GM23338 (cell line): ENCODE results near the gene CAPN15. TPM values are rescaled to one million over a fixed set of nuclear protein-coding genes. Genes with fewer than 3 reads are reported as not detected.

Experiments used
- ATAC-seq: fragments of 200-7000 bp; cut with Tn5 transposase; 3 replicates; pipeline ENCODE4 v1.9.1; 2020
- DNase-seq: peaks from one replicate; pipeline ENCODE4 v3.0.0-alpha.2; 2015; ENCODE audit warnings: low spot score
- H2AFZ ChIP-seq: fragments of 200-600 bp; sonication (generic); 2 replicates; pipeline ENCODE4 v1.8.0; 2016; ENCODE audit warnings: antibody characterized with exemption, mild to moderate bottlenecking, moderate library complexity
- H3F3A ChIP-seq: fragments of 200-600 bp; sonication (generic); replicated peaks from 2 replicates; pipeline ENCODE4 v1.8.0; 2017; ENCODE audit warnings: antibody characterized with exemption, mixed run types, low read depth
- H3K27ac ChIP-seq: fragments of 200-600 bp; sonication (generic); 2 replicates; pipeline ENCODE4 v1.6.1; 2016; ENCODE audit warnings: low read depth
- H3K27me3 ChIP-seq: fragments of 200-600 bp; sonication (generic); 2 replicates; pipeline ENCODE4 v1.8.0; 2016; ENCODE audit warnings: mild to moderate bottlenecking, mixed run types, moderate library complexity; ENCODE audit not compliant: insufficient read depth
- H3K36me3 ChIP-seq: fragments of 200-600 bp; sonication (generic); 2 replicates; pipeline ENCODE4 v1.8.0; 2016; ENCODE audit warnings: mild to moderate bottlenecking; ENCODE audit not compliant: insufficient read depth
- H3K4me1 ChIP-seq: fragments of 200-600 bp; sonication (generic); 2 replicates; pipeline ENCODE4 v1.8.0; 2016; ENCODE audit warnings: mild to moderate bottlenecking, moderate library complexity; ENCODE audit not compliant: insufficient read depth
- H3K4me2 ChIP-seq: fragments of 200-600 bp; sonication (generic); 2 replicates; pipeline ENCODE4 v1.7.1; 2017; ENCODE audit warnings: mixed run types
- H3K4me3 ChIP-seq: fragments of 200-600 bp; sonication (generic); 2 replicates; pipeline ENCODE4 v1.6.1; 2016; ENCODE audit warnings: mixed run types
- H3K79me2 ChIP-seq: fragments of 200-600 bp; sonication (generic); replicated peaks from 2 replicates; pipeline ENCODE4 v1.8.0; 2017; ENCODE audit warnings: mild to moderate bottlenecking; ENCODE audit not compliant: insufficient read depth
- H3K9me2 ChIP-seq: fragments of 200-600 bp; sonication (generic); 2 replicates; pipeline ENCODE4 v1.8.0; 2017; ENCODE audit not compliant: insufficient read depth
- H4K20me1 ChIP-seq: fragments of 200-600 bp; sonication (generic); replicated peaks from 2 replicates; pipeline ENCODE4 v1.8.0; 2017; ENCODE audit warnings: mild to moderate bottlenecking; ENCODE audit not compliant: insufficient read depth
- H3K27ac Mint-ChIP-seq: 2 replicates; pipeline ENCODE4 v1.8.0; 2020; ENCODE audit warnings: inconsistent platforms, mild to moderate bottlenecking, moderate library complexity, mixed read lengths
- H3K27me3 Mint-ChIP-seq: 3 replicates; pipeline ENCODE4 v1.8.0; 2022; ENCODE audit warnings: low read depth, mild to moderate bottlenecking, moderate library complexity, mixed read lengths, inconsistent platforms; ENCODE audit not compliant: insufficient read depth, poor library complexity
- H3K36me3 Mint-ChIP-seq: 3 replicates; pipeline ENCODE4 v1.8.0; 2021; ENCODE audit warnings: low read depth, mild to moderate bottlenecking, inconsistent platforms, moderate library complexity, mixed read lengths
- H3K4me1 Mint-ChIP-seq: 3 replicates; pipeline ENCODE4 v1.8.0; 2020; ENCODE audit warnings: mild to moderate bottlenecking, inconsistent platforms, mixed read lengths
- H3K4me3 Mint-ChIP-seq: 3 replicates; pipeline ENCODE4 v1.8.0; 2021; ENCODE audit warnings: moderate library complexity, mild to moderate bottlenecking, inconsistent platforms, mixed read lengths
- H3K9me3 Mint-ChIP-seq: 3 replicates; pipeline ENCODE4 v1.8.0; 2020; ENCODE audit warnings: moderate library complexity, mild to moderate bottlenecking, inconsistent platforms, mixed read lengths
- EZH2phosphoT487 ChIP-seq: fragments of 200-600 bp; sonication (generic); IDR thresholded peaks from one replicate; pipeline ENCODE4 v1.8.1; 2018; ENCODE audit warnings: antibody characterized with exemption; ENCODE audit not compliant: unreplicated experiment
- NANOG ChIP-seq: IDR thresholded peaks from 2 replicates; pipeline ENCODE4 v1.6.1; 2016; ENCODE audit warnings: antibody characterized with exemption, borderline replicate concordance
- POLR2AphosphoS5 ChIP-seq: IDR thresholded peaks from 2 replicates; pipeline ENCODE4 v1.6.1; 2016; ENCODE audit warnings: antibody characterized with exemption, low read depth
- STAT1 ChIP-seq: IDR thresholded peaks from one replicate; pipeline ENCODE4 v1.6.1; 2016; ENCODE audit warnings: antibody characterized with exemption; ENCODE audit not compliant: unreplicated experiment
- ZNF114 ChIP-seq: fragments of 250-450 bp; sonication (Bioruptor Pico); IDR thresholded peaks from 2 replicates; pipeline ENCODE4 v1.5.0; 2020; ENCODE audit warnings: mild to moderate bottlenecking, moderate library complexity
- ZNF331 ChIP-seq: fragments of 250-450 bp; sonication (Bioruptor Pico); IDR thresholded peaks from 2 replicates; pipeline ENCODE4 v1.5.0; 2020; ENCODE audit warnings: low read depth, mild to moderate bottlenecking, moderate library complexity
- polyA plus RNA-seq: library from polyadenylated mRNA; unstranded; fragments of >200 nt; fragmentation: Nextera tagmentation; extraction: Ambion mirVana; gene quantifications from 2 replicates; pipeline ENCODE4 v1.2.1, GENCODE V29; 2016
- total RNA-seq: library from RNA; depleted of rRNA; stranded (reverse); fragments of >200 nt; shearing (Covaris generic); gene quantifications from 2 replicates; pipeline ENCODE4 v1.2.3, GENCODE V29; 2014
- TF ChIP-seq, protein P1 (sequence below), 2 experiments: fragments of 200-600 bp in 1 of 2; sonication (generic) in 1 of 2; conservative IDR thresholded peaks; 2 replicates each; pipeline versions ENCODE4 v1.5.1 to v1.6.1; 2016 to 2017; ENCODE audit warnings: antibody characterized with exemption in 2 of 2, low read depth in 2 of 2, mild to moderate bottlenecking in 2 of 2, moderate library complexity in 1 of 2
- TF ChIP-seq, protein P2 (sequence below): fragments of 250-450 bp; sonication (Bioruptor Pico); IDR thresholded peaks from 2 replicates; pipeline ENCODE4 v1.5.0; 2020; ENCODE audit warnings: mild to moderate bottlenecking, moderate library complexity

CAPN15 gene
- total and polyA plus RNA-seq, 2 experiments from 2014 or later: 27.3 to 164 TPM

- H3K4me3 ChIP-seq: no peak overlapping the region
- peaks cover 18% of the 10 kb centered on the region for H3K27me3 Mint-ChIP-seq
- no peak for ATAC-seq
- no peak overlapping the region for H3K27ac ChIP-seq
- H3K27me3 ChIP-seq: no peaks in the 10 kb centered on the region
- no peak overlapping the region for H3K4me2 ChIP-seq
- H3K79me2 ChIP-seq: peaks cover 5% of the 10 kb centered on the region; the same call in 1 of the 2 replicates
- H3K9me2 ChIP-seq: no peaks in the 10 kb centered on the region
- H4K20me1 ChIP-seq: peaks cover 3% of the 10 kb centered on the region; the same call in 1 of the 2 replicates
- peaks cover 6% of the 10 kb centered on the region; the same call in 1 of the 2 replicates for H3K4me1 ChIP-seq
- no peak overlapping the region for H3K27ac Mint-ChIP-seq
- no peaks in the 10 kb centered on the region; the same call in 2 of the 3 replicates for H3K9me3 Mint-ChIP-seq
- peaks cover 11% of the 10 kb centered on the region for H3K4me1 Mint-ChIP-seq
- no peak overlapping the region for H2AFZ ChIP-seq
- no peak for TF ChIP-seq ZNF331 (CRISPR knock-in tag)
- no peak for TF ChIP-seq NANOG
- TF ChIP-seq POLR2AphosphoS5: peak; percentile 39
- H3K4me3 Mint-ChIP-seq: no peak overlapping the region; the same call in 2 of the 3 replicates
- DNase-seq: no peak
- H3F3A ChIP-seq: 0 out of 2 replicates have a peak, but pooled peaks cover 4% of the 10 kb centered on the region
- no peaks in the 10 kb centered on the region for H3K36me3 ChIP-seq
- H3K36me3 Mint-ChIP-seq: peaks cover 8% of the 10 kb centered on the region
These were observed 5.0 kb upstream of the CAPN15 start for GRCh38 chr16:522320-523096.

- Histone ChIP-seq H3K27ac (no peak overlapping the region), H3K79me2 (peaks cover 7% of the 10 kb centered on the region), H3K36me3 (no peaks in the 10 kb centered on the region), H3K27me3 (no peaks in the 10 kb centered on the region), H3K4me1 (peaks cover 6% of the 10 kb centered on the region; the same call in 1 of the 2 replicates), H3F3A (0 out of 2 replicates have a peak, but pooled peaks cover 4% of the 10 kb centered on the region), H3K4me3 (no peak overlapping the region), H3K4me2 (no peak overlapping the region), H4K20me1 (peaks cover 3% of the 10 kb centered on the region; the same call in 1 of the 2 replicates), H3K9me2 (no peaks in the 10 kb centered on the region), H2AFZ (no peak overlapping the region)
- Mint-ChIP-seq H3K27ac (no peak overlapping the region), H3K9me3 (no peaks in the 10 kb centered on the region; the same call in 2 of the 3 replicates), H3K4me1 (peaks cover 11% of the 10 kb centered on the region), H3K4me3 (no peak overlapping the region; the same call in 2 of the 3 replicates), H3K27me3 (peaks cover 17% of the 10 kb centered on the region), H3K36me3 (peaks cover 8% of the 10 kb centered on the region)
- DNase-seq (no peak), ATAC-seq (no peak)
- TF ChIP-seq, protein P1, sequence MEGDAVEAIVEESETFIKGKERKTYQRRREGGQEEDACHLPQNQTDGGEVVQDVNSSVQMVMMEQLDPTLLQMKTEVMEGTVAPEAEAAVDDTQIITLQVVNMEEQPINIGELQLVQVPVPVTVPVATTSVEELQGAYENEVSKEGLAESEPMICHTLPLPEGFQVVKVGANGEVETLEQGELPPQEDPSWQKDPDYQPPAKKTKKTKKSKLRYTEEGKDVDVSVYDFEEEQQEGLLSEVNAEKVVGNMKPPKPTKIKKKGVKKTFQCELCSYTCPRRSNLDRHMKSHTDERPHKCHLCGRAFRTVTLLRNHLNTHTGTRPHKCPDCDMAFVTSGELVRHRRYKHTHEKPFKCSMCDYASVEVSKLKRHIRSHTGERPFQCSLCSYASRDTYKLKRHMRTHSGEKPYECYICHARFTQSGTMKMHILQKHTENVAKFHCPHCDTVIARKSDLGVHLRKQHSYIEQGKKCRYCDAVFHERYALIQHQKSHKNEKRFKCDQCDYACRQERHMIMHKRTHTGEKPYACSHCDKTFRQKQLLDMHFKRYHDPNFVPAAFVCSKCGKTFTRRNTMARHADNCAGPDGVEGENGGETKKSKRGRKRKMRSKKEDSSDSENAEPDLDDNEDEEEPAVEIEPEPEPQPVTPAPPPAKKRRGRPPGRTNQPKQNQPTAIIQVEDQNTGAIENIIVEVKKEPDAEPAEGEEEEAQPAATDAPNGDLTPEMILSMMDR (conservative IDR thresholded peaks at IDR 0.05; ENCODE audit: low read depth in 2 of 2): no peak
- TF ChIP-seq STAT1 (no peak), POLR2AphosphoS5 (no peak), NANOG (no peak), ZNF114 (CRISPR knock-in tag) (no peak), EZH2phosphoT487 (no peak)
- TF ChIP-seq, protein P2, sequence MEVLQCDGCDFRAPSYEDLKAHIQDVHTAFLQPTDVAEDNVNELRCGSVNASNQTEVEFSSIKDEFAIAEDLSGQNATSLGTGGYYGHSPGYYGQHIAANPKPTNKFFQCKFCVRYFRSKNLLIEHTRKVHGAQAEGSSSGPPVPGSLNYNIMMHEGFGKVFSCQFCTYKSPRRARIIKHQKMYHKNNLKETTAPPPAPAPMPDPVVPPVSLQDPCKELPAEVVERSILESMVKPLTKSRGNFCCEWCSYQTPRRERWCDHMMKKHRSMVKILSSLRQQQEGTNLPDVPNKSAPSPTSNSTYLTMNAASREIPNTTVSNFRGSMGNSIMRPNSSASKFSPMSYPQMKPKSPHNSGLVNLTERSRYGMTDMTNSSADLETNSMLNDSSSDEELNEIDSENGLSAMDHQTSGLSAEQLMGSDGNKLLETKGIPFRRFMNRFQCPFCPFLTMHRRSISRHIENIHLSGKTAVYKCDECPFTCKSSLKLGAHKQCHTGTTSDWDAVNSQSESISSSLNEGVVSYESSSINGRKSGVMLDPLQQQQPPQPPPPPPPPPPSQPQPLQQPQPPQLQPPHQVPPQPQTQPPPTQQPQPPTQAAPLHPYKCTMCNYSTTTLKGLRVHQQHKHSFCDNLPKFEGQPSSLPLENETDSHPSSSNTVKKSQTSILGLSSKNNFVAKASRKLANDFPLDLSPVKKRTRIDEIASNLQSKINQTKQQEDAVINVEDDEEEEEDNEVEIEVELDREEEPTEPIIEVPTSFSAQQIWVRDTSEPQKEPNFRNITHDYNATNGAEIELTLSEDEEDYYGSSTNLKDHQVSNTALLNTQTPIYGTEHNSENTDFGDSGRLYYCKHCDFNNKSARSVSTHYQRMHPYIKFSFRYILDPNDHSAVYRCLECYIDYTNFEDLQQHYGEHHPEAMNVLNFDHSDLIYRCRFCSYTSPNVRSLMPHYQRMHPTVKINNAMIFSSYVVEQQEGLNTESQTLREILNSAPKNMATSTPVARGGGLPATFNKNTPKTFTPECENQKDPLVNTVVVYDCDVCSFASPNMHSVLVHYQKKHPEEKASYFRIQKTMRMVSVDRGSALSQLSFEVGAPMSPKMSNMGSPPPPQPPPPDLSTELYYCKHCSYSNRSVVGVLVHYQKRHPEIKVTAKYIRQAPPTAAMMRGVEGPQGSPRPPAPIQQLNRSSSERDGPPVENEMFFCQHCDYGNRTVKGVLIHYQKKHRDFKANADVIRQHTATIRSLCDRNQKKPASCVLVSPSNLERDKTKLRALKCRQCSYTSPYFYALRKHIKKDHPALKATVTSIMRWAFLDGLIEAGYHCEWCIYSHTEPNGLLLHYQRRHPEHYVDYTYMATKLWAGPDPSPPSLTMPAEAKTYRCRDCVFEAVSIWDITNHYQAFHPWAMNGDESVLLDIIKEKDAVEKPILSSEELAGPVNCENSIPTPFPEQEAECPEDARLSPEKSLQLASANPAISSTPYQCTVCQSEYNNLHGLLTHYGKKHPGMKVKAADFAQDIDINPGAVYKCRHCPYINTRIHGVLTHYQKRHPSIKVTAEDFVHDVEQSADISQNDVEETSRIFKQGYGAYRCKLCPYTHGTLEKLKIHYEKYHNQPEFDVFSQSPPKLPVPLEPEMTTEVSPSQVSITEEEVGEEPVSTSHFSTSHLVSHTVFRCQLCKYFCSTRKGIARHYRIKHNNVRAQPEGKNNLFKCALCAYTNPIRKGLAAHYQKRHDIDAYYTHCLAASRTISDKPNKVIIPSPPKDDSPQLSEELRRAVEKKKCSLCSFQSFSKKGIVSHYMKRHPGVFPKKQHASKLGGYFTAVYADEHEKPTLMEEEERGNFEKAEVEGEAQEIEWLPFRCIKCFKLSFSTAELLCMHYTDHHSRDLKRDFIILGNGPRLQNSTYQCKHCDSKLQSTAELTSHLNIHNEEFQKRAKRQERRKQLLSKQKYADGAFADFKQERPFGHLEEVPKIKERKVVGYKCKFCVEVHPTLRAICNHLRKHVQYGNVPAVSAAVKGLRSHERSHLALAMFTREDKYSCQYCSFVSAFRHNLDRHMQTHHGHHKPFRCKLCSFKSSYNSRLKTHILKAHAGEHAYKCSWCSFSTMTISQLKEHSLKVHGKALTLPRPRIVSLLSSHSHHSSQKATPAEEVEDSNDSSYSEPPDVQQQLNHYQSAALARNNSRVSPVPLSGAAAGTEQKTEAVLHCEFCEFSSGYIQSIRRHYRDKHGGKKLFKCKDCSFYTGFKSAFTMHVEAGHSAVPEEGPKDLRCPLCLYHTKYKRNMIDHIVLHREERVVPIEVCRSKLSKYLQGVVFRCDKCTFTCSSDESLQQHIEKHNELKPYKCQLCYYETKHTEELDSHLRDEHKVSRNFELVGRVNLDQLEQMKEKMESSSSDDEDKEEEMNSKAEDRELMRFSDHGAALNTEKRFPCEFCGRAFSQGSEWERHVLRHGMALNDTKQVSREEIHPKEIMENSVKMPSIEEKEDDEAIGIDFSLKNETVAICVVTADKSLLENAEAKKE (CRISPR knock-in tag): no peak
These were observed 4.3 kb upstream of the CAPN15 start for GRCh38 chr16:523097-523741.
